Kidney (tissue), 14 donors: ENCODE measurements around the gene ANO4. TPM values are rescaled to one million over a fixed set of nuclear protein-coding genes. Genes with fewer than 3 reads are reported as not detected.

Experiments
- DNase-seq, 5 donors: peaks; one replicate each; pipeline ENCODE4 v3.0.0-alpha.2; 2013 to 2020
- FAIRE-seq: peaks from 2 replicates; lab custom pipeline; 2012; peaks lifted over from hg19 to GRCh38; lab: Jason Lieb, UNC
- H3K27ac ChIP-seq, 2 donors: one replicate each; pipeline ENCODE4 v1.7.0; 2013; ENCODE audit warnings: low read depth in 2 of 2, low read length in 2 of 2, inconsistent platforms in 1 of 2
- H3K27me3 ChIP-seq: one replicate; pipeline ENCODE4 v1.7.1; 2013; ENCODE audit warnings: low read length, inconsistent platforms; ENCODE audit not compliant: control insufficient read depth, insufficient read depth
- H3K36me3 ChIP-seq, 3 donors: one replicate each; pipeline versions ENCODE4 v1.7.0 to v1.7.1; 2013; ENCODE audit warnings: low read length in 3 of 3, control low read depth in 1 of 3, inconsistent platforms in 1 of 3; ENCODE audit not compliant: insufficient read depth in 3 of 3, control insufficient read depth in 2 of 3
- H3K4me1 ChIP-seq, 3 donors: one replicate each; pipeline versions ENCODE4 v1.7.0 to v1.7.1; 2013; ENCODE audit warnings: low read length in 3 of 3, inconsistent platforms in 1 of 3, low read depth in 1 of 3; ENCODE audit not compliant: control insufficient read depth in 2 of 3, insufficient read depth in 2 of 3
- H3K4me3 ChIP-seq, 3 donors: one replicate each; pipeline versions ENCODE4 v1.7.0 to v1.8.1; 2013; ENCODE audit warnings: low read length in 3 of 3, control low read depth in 1 of 3, inconsistent platforms in 1 of 3
- H3K9ac ChIP-seq, 3 donors: one replicate each; pipeline versions ENCODE4 v1.7.0 to v1.7.1; 2013; ENCODE audit warnings: low read length in 3 of 3, control low read depth in 1 of 3, inconsistent platforms in 1 of 3
- H3K9me3 ChIP-seq, 3 donors: one replicate each; pipeline versions ENCODE4 v1.7.0 to v1.7.1; 2013; ENCODE audit warnings: low read length in 3 of 3, control low read depth in 1 of 3, inconsistent platforms in 1 of 3; ENCODE audit not compliant: control insufficient read depth in 2 of 3, insufficient read depth in 1 of 3
- intact Hi-C: fragments of 100-400 bp; cut with DNase I; formaldehyde crosslinking; loops from one replicate; pipeline ENCODE4 v1.11.1; 2022
- polyA plus RNA-seq: library from polyadenylated mRNA; stranded (reverse); fragments of 350-450 nt; fragmentation: Illumina TruSeq; extraction: RNeasy Lipid Tissue Mini Kit (QIAGEN cat#74804); gene quantifications from one replicate; pipeline ENCODE4 v1.2.3, GENCODE V29; 2014; ENCODE audit warnings: low read depth, low replicate concordance; ENCODE audit not compliant: insufficient read depth
- total RNA-seq: library from RNA; stranded (reverse); fragmentation: NEBNext Ultra II Directional; extraction: Animal tissue kit (Norgen Biotek cat#: 25700); gene quantifications from one replicate; pipeline ENCODE4 v1.2.1, GENCODE V29; 2021
- TF ChIP-seq, protein P1 (sequence below): IDR thresholded peaks from 3 replicates; pipeline ENCODE4 v1.5.1; 2012; ENCODE audit warnings: mild to moderate bottlenecking, moderate library complexity, borderline replicate concordance; ENCODE audit not compliant: insufficient read depth; ENCODE audit errors: extremely low read depth
- donor health status: control.
- donor health status: control.
- donor health status: control.
- donor health status: control.
- donor health status: control.
- donor health status: DM: yes; HTN: yes; CAD: no.
- donor health status: Normal renal cell carcinoma (clear cell type).

Gene ANO4
- total and polyA plus RNA-seq, 2 donors from 2014 or later, result 0.82 to 2.9 TPM

DNA sequence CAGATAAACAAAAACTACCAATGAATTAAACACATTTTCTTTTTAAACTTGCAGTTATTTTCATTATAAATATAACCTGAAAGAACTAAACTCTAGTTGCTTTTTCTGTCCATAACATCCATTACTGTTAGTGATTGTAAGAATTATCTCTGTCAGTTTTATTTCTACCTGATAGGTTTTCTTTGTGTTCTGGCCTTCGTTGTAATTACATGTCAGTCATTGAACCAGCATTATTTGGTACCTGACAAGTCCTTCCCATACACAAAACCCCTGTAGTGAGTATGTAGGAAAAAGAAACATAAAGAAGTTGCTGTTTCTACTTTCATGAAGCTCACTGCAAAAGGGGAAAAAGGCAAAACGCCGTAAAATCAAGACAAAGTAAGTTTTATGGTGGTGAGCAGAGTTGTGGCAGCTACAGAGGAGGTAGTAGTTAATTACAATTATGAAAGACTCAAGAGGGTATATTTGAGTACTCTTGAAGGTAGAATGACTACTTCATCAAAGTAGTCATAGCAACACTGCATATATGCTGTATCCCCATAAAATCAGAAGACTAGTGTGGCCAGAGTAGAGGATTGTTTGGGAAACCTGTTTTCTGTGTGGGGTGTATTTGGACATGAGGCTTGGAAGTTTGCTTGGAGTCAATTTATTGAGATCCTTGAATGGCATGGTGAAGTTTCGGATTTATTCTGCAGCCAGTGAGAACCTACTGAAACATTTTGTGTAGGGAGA, 312.6 kb downstream of the ANO4 start:
- Histone ChIP-seq H3K27ac (no peak overlapping the region), H3K4me3 (no peak overlapping the region), H3K36me3 (no peaks in the 10 kb centered on the region), H3K4me1 (no peaks in the 10 kb centered on the region), H3K9me3 (peaks cover 0 to 2% (median 0%) of the 10 kb centered on the region in 3 donors), H3K27me3 (no peaks in the 10 kb centered on the region), H3K9ac (no peak overlapping the region)
- TF ChIP-seq, protein P1, sequence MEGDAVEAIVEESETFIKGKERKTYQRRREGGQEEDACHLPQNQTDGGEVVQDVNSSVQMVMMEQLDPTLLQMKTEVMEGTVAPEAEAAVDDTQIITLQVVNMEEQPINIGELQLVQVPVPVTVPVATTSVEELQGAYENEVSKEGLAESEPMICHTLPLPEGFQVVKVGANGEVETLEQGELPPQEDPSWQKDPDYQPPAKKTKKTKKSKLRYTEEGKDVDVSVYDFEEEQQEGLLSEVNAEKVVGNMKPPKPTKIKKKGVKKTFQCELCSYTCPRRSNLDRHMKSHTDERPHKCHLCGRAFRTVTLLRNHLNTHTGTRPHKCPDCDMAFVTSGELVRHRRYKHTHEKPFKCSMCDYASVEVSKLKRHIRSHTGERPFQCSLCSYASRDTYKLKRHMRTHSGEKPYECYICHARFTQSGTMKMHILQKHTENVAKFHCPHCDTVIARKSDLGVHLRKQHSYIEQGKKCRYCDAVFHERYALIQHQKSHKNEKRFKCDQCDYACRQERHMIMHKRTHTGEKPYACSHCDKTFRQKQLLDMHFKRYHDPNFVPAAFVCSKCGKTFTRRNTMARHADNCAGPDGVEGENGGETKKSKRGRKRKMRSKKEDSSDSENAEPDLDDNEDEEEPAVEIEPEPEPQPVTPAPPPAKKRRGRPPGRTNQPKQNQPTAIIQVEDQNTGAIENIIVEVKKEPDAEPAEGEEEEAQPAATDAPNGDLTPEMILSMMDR, result no peak
- no peak for FAIRE-seq
- intact Hi-C loops, result no loop called here
- no peak for DNase-seq

DNA sequence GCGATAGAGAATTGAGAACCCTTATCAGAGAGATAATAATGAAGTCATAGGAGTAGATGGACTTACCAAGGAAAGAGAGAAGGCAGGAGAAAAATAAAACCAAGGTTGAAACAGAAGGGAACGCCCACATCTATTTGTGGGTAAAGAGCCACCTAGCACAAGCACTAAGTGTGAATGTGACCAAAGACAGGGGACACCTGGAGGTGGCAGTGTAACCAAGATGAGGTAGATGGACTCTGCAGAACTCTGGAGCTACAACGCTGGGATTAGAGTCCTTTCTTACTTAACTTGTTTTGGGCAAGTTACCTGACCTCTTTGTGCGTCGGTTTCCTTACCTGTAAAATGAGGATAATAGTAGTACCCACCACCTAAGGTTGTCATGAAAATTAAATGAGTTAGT, 313.6 kb downstream of the ANO4 start:
- FAIRE-seq (no peak), DNase-seq (no peak)
- H3K4me3 ChIP-seq, result no peak overlapping the region
- no peaks in the 10 kb centered on the region for H3K36me3 ChIP-seq
- TF ChIP-seq, protein P1, result no peak
- no peaks in the 10 kb centered on the region for H3K27me3 ChIP-seq
- intact Hi-C loops, result no loop called here
- no peak overlapping the region for H3K27ac ChIP-seq
- no peaks in the 10 kb centered on the region for H3K4me1 ChIP-seq
- peaks cover 0 to 3% (median 2%) of the 10 kb centered on the region in 3 donors for H3K9me3 ChIP-seq
- no peak overlapping the region for H3K9ac ChIP-seq

DNA sequence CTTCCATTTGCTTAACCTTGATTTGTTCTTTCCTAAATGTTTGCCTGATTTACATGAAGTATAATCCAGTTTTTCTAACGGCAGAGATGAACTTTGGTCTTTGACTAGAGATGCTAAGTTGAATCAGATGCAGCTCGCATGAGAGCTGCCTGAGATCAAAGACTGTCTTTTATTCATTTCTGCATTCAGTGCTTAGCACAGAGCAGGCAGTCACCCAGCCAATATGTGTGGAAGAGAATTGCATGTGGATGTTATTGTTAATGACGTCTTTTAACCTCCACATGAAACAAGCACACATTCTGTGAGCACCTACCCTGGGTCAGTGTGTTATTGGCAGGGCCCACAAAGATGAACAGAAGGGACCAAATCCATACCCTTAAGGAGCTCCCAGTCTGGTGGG, 316.3 kb downstream of the ANO4 start:
- no peak overlapping the region for H3K4me3 ChIP-seq
- peaks cover 0 to 3% (median 0%) of the 10 kb centered on the region in 3 donors for H3K9me3 ChIP-seq
- no peaks in the 10 kb centered on the region for H3K36me3 ChIP-seq
- no peak for DNase-seq
- intact Hi-C loops, result no loop called here
- no peaks in the 10 kb centered on the region for H3K4me1 ChIP-seq
- TF ChIP-seq, protein P1, result no peak
- no peaks in the 10 kb centered on the region for H3K27me3 ChIP-seq
- no peak for FAIRE-seq
- H3K9ac ChIP-seq, result no peak overlapping the region
- H3K27ac ChIP-seq, result no peak overlapping the region
